ENCODE data around the gene PIGW.
A peak's percentile ranks its signal among the peaks of the same experiment; 100 is the strongest.
"Not testable (repeated sequence)": the region's sequence is repeated elsewhere in the genome, so short reads cannot be mapped to it uniquely, and the experiment has no call there.

Gene PIGW

GRCh38 chr17:36534840-36535668 is at the start of gene PIGW, which contains the start of gene MYO19:
TSS of gene PIGW (plus strand) at chr17:36534987. CDS start at chr17:36537102, 2,115 bp downstream.
TSS of gene MYO19 (minus strand) at chr17:36534868. CDS start at chr17:36532538, 2,330 bp downstream.
- DNase-seq, result peak; percentile 95

GRCh38 chr17:36485027-36485426 is 49.8 kb upstream of the PIGW start:
- DNase-seq, result no peak

GRCh38 chr17:36485805-36486203 is 49.0 kb upstream of the PIGW start:
- no peak for DNase-seq

GRCh38 chr17:36486204-36487194 is 48.3 kb upstream of the PIGW start, which contains the start of gene ZNHIT3:
TSS of gene ZNHIT3 (plus strand) at chr17:36486681. CDS start at chr17:36486700, 19 bp downstream.
- DNase-seq, result peak; percentile 92

GRCh38 chr17:36493956-36494355 is 40.8 kb upstream of the PIGW start:
- DNase-seq, result no peak

GRCh38 chr17:36494674-36495073 is 40.1 kb upstream of the PIGW start:
- DNase-seq, result no peak

- DNase-seq, result no peak
Observed at GRCh38 chr17:36495076-36495578, 39.7 kb upstream of the PIGW start.

- no peak for DNase-seq
Observed at GRCh38 chr17:36496018-36496789, 38.6 kb upstream of the PIGW start.

- no peak for DNase-seq
Observed at GRCh38 chr17:36498155-36498554, 36.6 kb upstream of the PIGW start.

- no peak for DNase-seq
Observed at GRCh38 chr17:36498560-36499300, 36.1 kb upstream of the PIGW start.

GRCh38 chr17:36500745-36501225 is 34.0 kb upstream of the PIGW start:
- DNase-seq, result no peak

GRCh38 chr17:36501351-36501750 is 33.4 kb upstream of the PIGW start:
- no peak for DNase-seq

- DNase-seq, result no peak
Observed at GRCh38 chr17:36501963-36502362, 32.8 kb upstream of the PIGW start.

GRCh38 chr17:36503456-36504155 is 31.2 kb upstream of the PIGW start:
- no peak for DNase-seq

- DNase-seq, result no peak
Observed at GRCh38 chr17:36504156-36504545, 30.6 kb upstream of the PIGW start.

- no peak for DNase-seq
Observed at GRCh38 chr17:36505171-36505570, 29.6 kb upstream of the PIGW start.

GRCh38 chr17:36506249-36506826 is 28.4 kb upstream of the PIGW start:
- DNase-seq, result no peak

GRCh38 chr17:36506831-36507230 is 28.0 kb upstream of the PIGW start:
- DNase-seq, result no peak

- no peak for DNase-seq
Observed at GRCh38 chr17:36507266-36507665, 27.5 kb upstream of the PIGW start.

GRCh38 chr17:36508439-36508838 is 26.3 kb upstream of the PIGW start:
- DNase-seq, result not testable (repeated sequence)
